Osteoblast (primary cell): ENCODE data around the gene RARB. TPM values are rescaled to one million over a fixed set of nuclear protein-coding genes. Genes with fewer than 3 reads are reported as not detected.

Source experiments
- DNase-seq: peaks from one replicate; pipeline ENCODE4 v3.0.0; 2011; ENCODE audit warnings: low spot score, mixed read lengths; ENCODE audit not compliant: insufficient read length; ENCODE audit errors: missing footprints
- H2AFZ ChIP-seq: 2 replicates; pipeline ENCODE4 v1.6.0; 2011; ENCODE audit warnings: mild to moderate bottlenecking, low read length
- H3K27ac ChIP-seq: 2 replicates; pipeline ENCODE4 v1.5.1; 2011; ENCODE audit warnings: mild to moderate bottlenecking, low read depth, low read length, moderate library complexity
- H3K27me3 ChIP-seq: 2 replicates; pipeline ENCODE4 v1.6.0; 2012; ENCODE audit warnings: mild to moderate bottlenecking, control low read depth, inconsistent platforms, low read length, moderate library complexity; ENCODE audit not compliant: insufficient read depth
- H3K36me3 ChIP-seq: 2 replicates; pipeline ENCODE4 v1.5.1; 2011; ENCODE audit warnings: mild to moderate bottlenecking, low read length, control low read depth, moderate library complexity; ENCODE audit not compliant: insufficient read depth
- H3K4me1 ChIP-seq: 2 replicates; pipeline ENCODE4 v1.5.1; 2011; ENCODE audit warnings: mild to moderate bottlenecking, low read length, control low read depth, moderate library complexity; ENCODE audit not compliant: insufficient read depth
- H3K4me2 ChIP-seq: 2 replicates; pipeline ENCODE4 v1.6.0; 2011; ENCODE audit warnings: mild to moderate bottlenecking, low read length; ENCODE audit not compliant: insufficient read depth
- H3K4me3 ChIP-seq: fragments of 200-600 bp; sonication (generic); 3 replicates; pipeline ENCODE4 v1.5.1; 2012; ENCODE audit warnings: mild to moderate bottlenecking, low read length, inconsistent platforms; ENCODE audit not compliant: insufficient read depth
- H3K79me2 ChIP-seq: 2 replicates; pipeline ENCODE4 v1.6.0; 2012; ENCODE audit warnings: mild to moderate bottlenecking, low read length, control low read depth, inconsistent platforms; ENCODE audit not compliant: insufficient read depth
- H3K9me3 ChIP-seq: 2 replicates; pipeline ENCODE4 v1.5.1; 2011; ENCODE audit warnings: low read depth, low read length, control low read depth
- H4K20me1 ChIP-seq: 2 replicates; pipeline ENCODE4 v1.6.0; 2012; ENCODE audit warnings: mild to moderate bottlenecking, low read length, control low read depth; ENCODE audit not compliant: insufficient read depth
- CTCF ChIP-seq: IDR thresholded peaks from 2 replicates; pipeline ENCODE4 v1.5.1; 2011; ENCODE audit warnings: mild to moderate bottlenecking, low read depth, low read length, moderate library complexity; ENCODE audit errors: extremely low read depth
- total RNA-seq: library from RNA; depleted of rRNA; stranded (reverse); fragments of >200 nt; gene quantifications from 2 replicates; pipeline ENCODE4 v1.2.3, GENCODE V29; 2012

The RARB gene
- total RNA-seq, 1 donor, result 7.6 TPM

- H3K4me3 ChIP-seq, result no peak overlapping the region
- no peak for DNase-seq
- no peaks in the 10 kb centered on the region for H4K20me1 ChIP-seq
- TF ChIP-seq CTCF, result no peak
- peaks cover 48% of the 10 kb centered on the region for H3K36me3 ChIP-seq
- H2AFZ ChIP-seq, result no peak overlapping the region
- no peaks in the 10 kb centered on the region for H3K9me3 ChIP-seq
- H3K4me2 ChIP-seq, result no peak overlapping the region
- no peaks in the 10 kb centered on the region for H3K4me1 ChIP-seq
- no peaks in the 10 kb centered on the region for H3K27me3 ChIP-seq
- no peak overlapping the region for H3K27ac ChIP-seq
- H3K79me2 ChIP-seq, result no peaks in the 10 kb centered on the region
Observed at GRCh38 chr3:25620493-25620892, 192.4 kb downstream of the RARB start.

- no peak overlapping the region for H3K4me3 ChIP-seq
- no peaks in the 10 kb centered on the region for H3K27me3 ChIP-seq
- TF ChIP-seq CTCF, result no peak
- H3K27ac ChIP-seq, result no peak overlapping the region
- H2AFZ ChIP-seq, result no peak overlapping the region
- no peaks in the 10 kb centered on the region for H4K20me1 ChIP-seq
- DNase-seq, result no peak
- peaks cover 49% of the 10 kb centered on the region for H3K36me3 ChIP-seq
- H3K4me2 ChIP-seq, result no peak overlapping the region
- no peaks in the 10 kb centered on the region for H3K79me2 ChIP-seq
- no peaks in the 10 kb centered on the region for H3K9me3 ChIP-seq
- no peaks in the 10 kb centered on the region for H3K4me1 ChIP-seq
Observed at GRCh38 chr3:25621087-25621486, 193.0 kb downstream of the RARB start.

GRCh38 chr3:25631989-25632388 is 203.9 kb downstream of the RARB start:
- no peaks in the 10 kb centered on the region for H4K20me1 ChIP-seq
- H3K27ac ChIP-seq, result no peak overlapping the region
- no peak overlapping the region for H2AFZ ChIP-seq
- no peak overlapping the region for H3K4me2 ChIP-seq
- DNase-seq, result no peak
- no peaks in the 10 kb centered on the region for H3K9me3 ChIP-seq
- H3K4me3 ChIP-seq, result no peak overlapping the region
- H3K36me3 ChIP-seq, result peaks cover 40% of the 10 kb centered on the region
- no peak for TF ChIP-seq CTCF
- H3K4me1 ChIP-seq, result no peaks in the 10 kb centered on the region
- H3K27me3 ChIP-seq, result no peaks in the 10 kb centered on the region
- no peaks in the 10 kb centered on the region for H3K79me2 ChIP-seq

GRCh38 chr3:25633919-25634318 is 205.9 kb downstream of the RARB start:
- peaks cover 36% of the 10 kb centered on the region for H3K36me3 ChIP-seq

More at GRCh38 chr3:25633919-25634318, 205.9 kb downstream of the RARB start:
- no peak overlapping the region for H3K27ac ChIP-seq
- DNase-seq, result no peak
- H3K4me1 ChIP-seq, result no peaks in the 10 kb centered on the region
- H3K4me2 ChIP-seq, result no peak overlapping the region
- no peak for TF ChIP-seq CTCF
- H3K4me3 ChIP-seq, result no peak overlapping the region
- no peak overlapping the region for H2AFZ ChIP-seq
- H3K9me3 ChIP-seq, result no peaks in the 10 kb centered on the region
- H4K20me1 ChIP-seq, result no peaks in the 10 kb centered on the region
- H3K27me3 ChIP-seq, result no peaks in the 10 kb centered on the region
- no peaks in the 10 kb centered on the region for H3K79me2 ChIP-seq
